GM18873 (cell line): ENCODE results near the gene GRHPR.
"Not testable (repeated sequence)": the region's sequence is repeated elsewhere in the genome, so short reads cannot be mapped to it uniquely, and the experiment has no call there.

Experiments used
- ATAC-seq: cut with Tn5 transposase; IDR thresholded peaks from one replicate; pipeline ENCODE4 v1.9.1; 2021; ENCODE audit warnings: mild to moderate bottlenecking, moderate library complexity, moderate number of reproducible peaks; ENCODE audit not compliant: unreplicated experiment, low FRiP score

GRHPR gene

GRCh38 chr9:37474438-37474837, 51.9 kb downstream of the GRHPR start:
- no peak for ATAC-seq

GRCh38 chr9:37476930-37477329, 54.4 kb downstream of the GRHPR start:
- no peak for ATAC-seq

DNA sequence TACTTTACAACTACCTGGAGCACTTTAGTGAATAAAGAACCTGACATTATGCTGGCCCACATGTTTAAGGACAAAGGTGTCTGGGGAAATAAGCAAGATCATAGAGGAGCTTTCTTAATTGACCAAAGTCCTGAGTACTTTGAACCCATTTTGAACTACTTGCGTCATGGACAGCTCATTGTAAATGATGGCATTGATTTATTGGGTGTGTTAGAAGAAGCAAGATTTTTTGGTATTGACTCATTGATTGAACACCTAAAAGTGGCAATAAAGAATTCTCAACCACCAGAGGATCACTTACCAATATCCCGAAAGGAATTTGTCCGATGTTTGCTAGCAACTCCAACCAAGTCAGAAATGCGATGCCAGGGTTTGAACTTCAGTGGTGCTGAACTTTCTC, 54.9 kb downstream of the GRHPR start:
- ATAC-seq, result not testable (repeated sequence)

GRCh38 chr9:37477987-37478619, 55.6 kb downstream of the GRHPR start:
- ATAC-seq, result not testable (repeated sequence)

- no peak for ATAC-seq
These were observed 58.3 kb downstream of the GRHPR start for GRCh38 chr9:37480759-37481158.

DNA sequence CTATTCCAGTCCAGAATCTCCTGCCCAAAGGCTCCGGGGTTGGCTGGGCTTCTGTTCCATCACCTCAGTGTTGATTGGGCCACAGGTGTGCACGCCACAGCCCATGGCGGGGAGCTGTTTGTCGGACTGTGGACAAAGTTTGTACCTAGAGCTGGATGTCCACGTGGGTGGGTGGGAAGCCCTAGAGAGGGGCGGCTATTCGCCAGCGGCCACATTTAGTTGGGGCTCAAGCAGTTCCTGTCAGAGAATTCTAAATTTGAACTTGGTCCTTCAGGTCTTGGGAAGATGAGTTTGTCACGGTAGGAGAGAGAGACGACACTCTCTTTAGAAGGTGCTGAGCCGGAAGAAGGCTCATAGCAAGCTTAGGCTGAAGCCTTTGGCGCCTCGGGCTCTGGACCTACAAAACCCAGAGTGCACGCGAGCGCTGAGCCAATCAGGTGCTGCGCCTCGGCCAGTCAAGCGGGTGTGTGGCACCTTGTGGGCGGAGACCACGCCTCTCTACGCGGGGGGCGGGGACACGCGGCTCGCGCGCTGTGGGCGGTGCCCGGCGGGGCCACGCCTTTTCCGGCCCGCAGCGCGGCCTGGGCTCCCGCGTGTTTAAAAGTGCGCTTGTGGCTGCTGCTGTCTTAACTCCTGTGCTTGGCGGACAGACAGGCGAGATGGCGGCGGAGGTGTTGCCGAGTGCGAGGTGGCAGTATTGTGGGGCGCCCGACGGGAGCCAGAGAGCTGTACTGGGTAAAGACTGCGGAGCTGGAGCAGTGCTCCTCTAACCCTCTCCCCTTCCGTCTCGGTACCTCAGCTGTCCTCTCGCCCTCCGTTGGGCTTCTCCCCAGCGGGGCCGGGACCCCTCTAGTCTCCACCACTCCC, 63.1 kb downstream of the GRHPR start, which contains the start of gene POLR1E:
POLR1E (plus strand) TSS at position 560 of the 867 bp plus-strand sequence; CDS start at position 660, 100 bp downstream.
- peak; percentile 90 for ATAC-seq

DNA sequence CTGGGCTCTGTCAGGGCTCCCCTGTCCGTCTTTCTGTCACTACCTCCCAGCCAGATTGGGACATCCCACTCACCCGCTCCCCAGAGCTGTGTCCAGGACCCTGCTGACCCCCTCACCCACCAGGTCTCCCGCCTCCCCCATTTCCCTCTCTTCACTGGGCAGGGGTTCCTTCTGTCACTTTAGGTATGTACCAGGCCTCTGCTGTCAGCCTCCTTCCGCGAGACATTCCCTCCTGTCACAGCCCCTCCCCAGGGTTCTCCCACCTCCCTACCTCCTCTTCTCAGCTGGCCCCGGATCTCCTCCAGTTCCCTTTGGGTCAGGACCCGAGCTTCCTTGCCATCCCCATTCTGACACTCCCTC, 63.7 kb downstream of the GRHPR start:
- no peak for ATAC-seq
